Measurements from ENCODE around the gene DPF3. TPM values are rescaled to one million over a fixed set of nuclear protein-coding genes. Genes with fewer than 3 reads are reported as not detected.

The DPF3 gene
- total RNA-seq, 2 experiments from 2014 or later, result 0.27 to 0.31 TPM

GRCh38 chr14:72809063-72809462, 84.8 kb downstream of the DPF3 start:
- no peak for DNase-seq
- Histone ChIP-seq H3K4me3 (ENCODE audit: low read length) (no peak overlapping the region), H3K27me3 (ENCODE audit: control insufficient read depth in 1 of 2, insufficient read depth in 2 of 2, low read length in 2 of 2) (no peaks in the 10 kb centered on the region), H3K27ac (ENCODE audit: low read depth in 1 of 2, low read length in 2 of 2) (no peak overlapping the region), H3K9me3 (ENCODE audit: control insufficient read depth in 1 of 2, insufficient read depth in 1 of 2, low read length in 2 of 2) (no peaks in the 10 kb centered on the region), H3K36me3 (ENCODE audit: insufficient read depth, low read length) (no peaks in the 10 kb centered on the region), H3K4me1 (ENCODE audit: insufficient read depth, low read length) (peaks cover 15% of the 10 kb centered on the region)
- H3K4me3 Mint-ChIP-seq, result no peak overlapping the region
- no peaks in the 10 kb centered on the region for H3K27me3 Mint-ChIP-seq
- no peaks in the 10 kb centered on the region for H3K9me3 Mint-ChIP-seq
- intact Hi-C loops (cut with DNase I, micrococcal nuclease), result no loop called here
- ChIA-PET CTCF (no interaction called here), POLR2A (no interaction called here)
- no peak overlapping the region for H3K27ac Mint-ChIP-seq
- no peak for TF ChIP-seq CTCF (IDR thresholded peaks at IDR 0.05)
- no peaks in the 10 kb centered on the region for H3K36me3 Mint-ChIP-seq (ENCODE audit: low read depth)
- no peak for ATAC-seq (ENCODE audit: poor library complexity)
- peaks cover 15% of the 10 kb centered on the region for H3K4me1 Mint-ChIP-seq (ENCODE audit: low read depth)

GRCh38 chr14:72808564-72808963, 85.3 kb downstream of the DPF3 start:
- no peak for DNase-seq
- Histone ChIP-seq H3K27me3 (ENCODE audit: control insufficient read depth in 1 of 2, insufficient read depth in 2 of 2, low read length in 2 of 2) (no peaks in the 10 kb centered on the region), H3K27ac (ENCODE audit: low read depth in 1 of 2, low read length in 2 of 2) (no peak overlapping the region), H3K36me3 (ENCODE audit: insufficient read depth, low read length) (no peaks in the 10 kb centered on the region), H3K4me3 (ENCODE audit: low read length) (no peak overlapping the region), H3K9me3 (ENCODE audit: control insufficient read depth in 1 of 2, insufficient read depth in 1 of 2, low read length in 2 of 2) (no peaks in the 10 kb centered on the region), H3K4me1 (ENCODE audit: insufficient read depth, low read length) (peaks cover 15% of the 10 kb centered on the region)
- intact Hi-C loops (cut with DNase I, micrococcal nuclease), result no loop called here
- Mint-ChIP-seq H3K4me1 (ENCODE audit: low read depth) (peaks cover 15% of the 10 kb centered on the region), H3K27me3 (no peaks in the 10 kb centered on the region), H3K36me3 (ENCODE audit: low read depth) (no peaks in the 10 kb centered on the region), H3K27ac (no peak overlapping the region), H3K9me3 (no peaks in the 10 kb centered on the region), H3K4me3 (no peak overlapping the region)
- CTCF ChIA-PET, result no interaction called here
- no peak for TF ChIP-seq CTCF (IDR thresholded peaks at IDR 0.05)
- POLR2A ChIA-PET, result no interaction called here
- no peak for ATAC-seq (ENCODE audit: poor library complexity)

- DNase-seq (no peak), ATAC-seq (ENCODE audit: poor library complexity) (no peak)
- no peaks in the 10 kb centered on the region for H3K9me3 ChIP-seq (ENCODE audit: control insufficient read depth in 1 of 2, insufficient read depth in 1 of 2, low read length in 2 of 2)
- Mint-ChIP-seq H3K4me1 (ENCODE audit: low read depth) (no peaks in the 10 kb centered on the region), H3K36me3 (ENCODE audit: low read depth) (no peaks in the 10 kb centered on the region), H3K9me3 (no peaks in the 10 kb centered on the region), H3K27me3 (no peaks in the 10 kb centered on the region), H3K27ac (no peak overlapping the region), H3K4me3 (no peak overlapping the region)
- no peaks in the 10 kb centered on the region for H3K36me3 ChIP-seq (ENCODE audit: insufficient read depth, low read length)
- no peaks in the 10 kb centered on the region for H3K4me1 ChIP-seq (ENCODE audit: insufficient read depth, low read length)
- H3K27ac ChIP-seq (ENCODE audit: low read depth in 1 of 2, low read length in 2 of 2), result no peak overlapping the region
- intact Hi-C loops (cut with DNase I, micrococcal nuclease), result no loop called here
- CTCF ChIA-PET, result interaction anchor here (1.1 kb wide), 1 partner anchor 285 kb away, joined by 3 read pairs; no protein-coding TSS in a partner anchor
- H3K27me3 ChIP-seq (ENCODE audit: control insufficient read depth in 1 of 2, insufficient read depth in 2 of 2, low read length in 2 of 2), result no peaks in the 10 kb centered on the region
- TF ChIP-seq CTCF (IDR thresholded peaks at IDR 0.05), result no peak
- H3K4me3 ChIP-seq (ENCODE audit: low read length), result no peak overlapping the region
- POLR2A ChIA-PET, result no interaction called here
Observed at GRCh38 chr14:72802588-72802946, 91.3 kb downstream of the DPF3 start.
